ENCODE measurements around the gene HTT. TPM values are rescaled to one million over a fixed set of nuclear protein-coding genes. Genes with fewer than 3 reads are reported as not detected.

HTT gene
- total and polyA plus RNA-seq, 2 of the 8 experiments (the other 6 are each of a cell fraction or from before 2014, with no cell fraction given), result 24.0 to 71.0 TPM

DNA sequence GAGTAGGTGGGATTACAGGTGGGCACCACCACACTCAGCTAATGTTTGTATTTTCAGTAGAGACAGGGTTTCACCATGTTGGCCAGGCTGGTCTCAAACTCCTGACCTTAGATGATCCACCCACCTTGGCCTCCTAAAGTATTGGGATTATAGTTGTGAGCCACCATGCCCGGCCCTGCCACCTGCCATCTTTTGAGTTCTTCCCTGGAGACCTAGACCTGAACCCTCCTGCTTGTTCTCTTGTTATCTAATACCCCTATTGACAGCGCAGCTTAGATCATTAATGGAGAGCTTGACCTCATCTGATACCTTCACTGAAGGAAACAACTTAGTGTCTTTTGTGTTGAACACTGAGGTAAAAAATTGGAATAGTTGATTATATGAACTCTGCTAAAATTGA, 53.6 kb downstream of the HTT start (continued):
- TF ChIP-seq, protein P1, sequence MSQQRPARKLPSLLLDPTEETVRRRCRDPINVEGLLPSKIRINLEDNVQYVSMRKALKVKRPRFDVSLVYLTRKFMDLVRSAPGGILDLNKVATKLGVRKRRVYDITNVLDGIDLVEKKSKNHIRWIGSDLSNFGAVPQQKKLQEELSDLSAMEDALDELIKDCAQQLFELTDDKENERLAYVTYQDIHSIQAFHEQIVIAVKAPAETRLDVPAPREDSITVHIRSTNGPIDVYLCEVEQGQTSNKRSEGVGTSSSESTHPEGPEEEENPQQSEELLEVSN (IDR thresholded peaks at IDR 0.05), result no peak
- TF ChIP-seq, protein P2, sequence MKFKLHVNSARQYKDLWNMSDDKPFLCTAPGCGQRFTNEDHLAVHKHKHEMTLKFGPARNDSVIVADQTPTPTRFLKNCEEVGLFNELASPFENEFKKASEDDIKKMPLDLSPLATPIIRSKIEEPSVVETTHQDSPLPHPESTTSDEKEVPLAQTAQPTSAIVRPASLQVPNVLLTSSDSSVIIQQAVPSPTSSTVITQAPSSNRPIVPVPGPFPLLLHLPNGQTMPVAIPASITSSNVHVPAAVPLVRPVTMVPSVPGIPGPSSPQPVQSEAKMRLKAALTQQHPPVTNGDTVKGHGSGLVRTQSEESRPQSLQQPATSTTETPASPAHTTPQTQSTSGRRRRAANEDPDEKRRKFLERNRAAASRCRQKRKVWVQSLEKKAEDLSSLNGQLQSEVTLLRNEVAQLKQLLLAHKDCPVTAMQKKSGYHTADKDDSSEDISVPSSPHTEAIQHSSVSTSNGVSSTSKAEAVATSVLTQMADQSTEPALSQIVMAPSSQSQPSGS (IDR thresholded peaks at IDR 0.05; ENCODE audit: low read length), result no peak
- no peak for TF ChIP-seq TAF7 (optimal IDR thresholded peaks at IDR 0.05; ENCODE audit: borderline replicate concordance, low read depth, low read length)
- TF ChIP-seq TAF1 (IDR thresholded peaks at IDR 0.05; ENCODE audit: low read depth, low read length), result no peak
